Activated CD4-positive, alpha-beta T cell treated with anti-CD3 and anti-CD28 coated beads, Interleukin-2, Interleukin-4, amounts not matched to agents 100 ng/mL and 50 ng/mL, durations not matched to agents 16 hours and 8 hours (primary cell): ENCODE results near the gene ARF6.
"Not testable (repeated sequence)": the region's sequence is repeated elsewhere in the genome, so short reads cannot be mapped to it uniquely, and the experiment has no call there.

ENCODE experiments used
- DNase-seq: peaks from one replicate; pipeline ENCODE4 v3.0.0-alpha.2; 2020; ENCODE audit warnings: low spot score

ARF6 gene

DNA sequence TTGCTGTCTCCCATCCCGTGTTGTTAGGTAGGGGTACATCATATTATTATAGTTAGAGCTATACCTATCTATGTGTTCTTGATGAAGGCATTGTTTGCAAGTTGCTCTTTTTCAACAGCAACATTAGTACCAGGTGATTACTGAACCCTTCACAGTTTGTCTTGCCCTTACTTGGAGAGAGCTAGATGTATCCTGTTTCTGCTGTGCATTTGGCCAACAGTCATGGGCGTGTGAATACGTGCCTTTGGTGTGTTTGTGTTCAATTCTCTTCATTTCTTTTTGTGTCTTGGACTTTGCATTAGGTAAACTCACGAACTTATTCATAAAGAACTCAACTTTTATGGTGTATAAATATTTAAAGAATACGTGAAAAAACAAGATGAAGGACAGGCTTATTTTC is 14.3 kb downstream of the ARF6 start:
- no peak for DNase-seq

DNA sequence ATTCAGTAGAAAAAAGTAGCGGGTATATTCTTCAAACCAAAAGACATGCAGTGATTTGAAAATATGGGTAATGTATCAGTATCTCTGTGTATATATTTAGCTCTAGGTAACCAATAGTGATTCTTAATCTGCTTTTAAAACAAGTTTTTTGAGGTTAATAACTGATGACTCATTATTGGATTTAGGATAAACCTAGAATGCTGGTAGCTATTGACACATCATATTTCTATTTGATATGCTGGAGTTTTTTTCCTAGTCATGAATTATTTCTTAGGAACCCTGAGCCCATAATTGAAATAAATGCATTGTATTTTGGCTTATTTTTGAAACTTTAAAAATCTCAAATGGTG is 15.5 kb downstream of the ARF6 start:
- no peak for DNase-seq

DNA sequence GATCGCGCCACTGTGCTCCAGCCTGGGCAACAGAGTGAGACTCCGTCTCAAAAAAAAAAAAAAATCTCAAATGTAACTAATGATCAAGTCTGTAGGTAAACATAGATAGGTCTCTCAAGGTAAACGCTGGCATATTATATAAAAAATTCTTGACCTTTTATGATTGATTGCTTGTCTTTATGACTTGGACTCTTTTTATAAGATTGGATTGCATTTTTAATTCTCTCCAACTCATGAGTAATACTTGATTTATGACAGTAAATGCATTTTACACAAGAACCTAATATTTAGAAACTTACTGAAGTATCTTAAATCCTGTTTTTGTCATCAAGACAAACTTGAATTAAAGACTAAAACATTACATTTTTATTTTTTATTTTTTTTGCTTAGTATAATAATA is 16.1 kb downstream of the ARF6 start:
- DNase-seq, result no peak

DNA sequence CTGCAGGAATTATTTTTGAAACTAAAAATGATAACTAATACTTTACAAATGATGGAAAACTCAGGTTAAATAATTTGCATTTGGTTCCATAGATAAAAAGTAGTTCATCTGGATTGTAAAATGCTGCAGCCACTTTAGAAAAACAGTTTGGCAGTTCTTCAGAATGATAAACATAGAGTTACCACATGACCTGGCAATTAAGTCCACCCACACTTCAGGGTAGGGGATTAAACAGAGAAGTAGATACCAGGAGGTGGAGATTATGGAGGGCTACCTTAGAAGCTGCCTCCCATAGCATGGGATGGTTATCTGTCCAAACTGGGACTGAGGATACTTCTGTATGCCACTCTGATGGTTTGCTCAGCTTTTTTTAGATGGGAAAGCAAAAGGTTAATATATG is 22.2 kb downstream of the ARF6 start:
- no peak for DNase-seq

DNA sequence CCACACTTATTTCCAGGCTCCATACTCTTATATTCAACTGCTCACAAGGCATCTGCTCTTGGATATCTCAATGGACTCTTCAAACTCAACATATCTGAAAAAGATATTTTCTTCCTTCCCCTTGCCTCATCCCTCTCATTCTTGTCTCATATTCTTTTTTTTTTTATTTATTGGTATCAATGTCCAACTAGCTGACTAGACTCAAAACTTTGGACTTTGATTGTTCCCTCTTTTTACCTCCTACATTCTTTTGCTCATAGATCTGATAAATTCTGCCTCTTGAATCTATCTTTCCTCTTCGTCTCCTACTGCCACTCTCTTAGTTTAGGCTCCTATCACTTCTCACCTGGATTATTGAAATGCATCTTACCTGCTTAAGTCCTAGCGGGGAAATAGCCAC is 25.8 kb downstream of the ARF6 start:
- DNase-seq, result no peak

DNA sequence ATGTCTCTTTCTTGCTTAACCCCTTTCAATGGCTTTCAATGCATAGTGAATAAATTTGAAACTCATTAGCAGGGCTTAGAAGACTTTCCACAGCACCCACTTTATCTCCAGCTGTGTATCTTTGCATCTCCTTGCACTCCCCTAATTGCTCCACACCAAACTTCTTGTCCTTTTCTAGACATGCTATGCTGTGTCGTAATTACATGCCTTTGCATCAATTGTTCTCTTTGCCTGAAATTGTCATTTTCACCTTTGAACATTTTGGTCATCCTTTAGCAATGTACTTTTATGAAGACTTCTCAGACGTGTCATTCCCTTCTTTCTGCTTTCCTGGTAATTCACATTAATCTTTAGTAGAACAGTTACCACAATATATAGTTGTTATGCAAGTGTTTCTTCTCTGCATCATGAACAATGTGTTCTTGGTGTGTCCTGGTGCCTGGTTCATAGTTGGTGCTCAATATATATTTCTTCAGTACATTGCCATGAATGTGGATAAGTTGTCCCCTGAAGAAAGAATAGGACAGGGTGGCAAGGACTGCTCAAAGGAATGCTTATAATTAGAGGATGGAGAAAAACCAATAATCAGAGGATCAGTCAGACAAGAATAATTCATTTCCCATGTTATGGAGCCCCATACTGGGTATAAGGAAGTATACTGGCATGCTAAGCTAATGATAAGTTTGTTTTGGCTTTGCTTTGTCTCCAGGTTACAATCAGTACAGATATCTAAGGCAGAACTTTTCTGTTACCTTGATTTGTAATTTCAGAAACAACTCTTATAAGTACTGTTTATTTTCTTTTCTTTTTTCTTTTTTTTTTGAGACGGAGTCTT is 27.2 kb downstream of the ARF6 start:
- no peak for DNase-seq

DNA sequence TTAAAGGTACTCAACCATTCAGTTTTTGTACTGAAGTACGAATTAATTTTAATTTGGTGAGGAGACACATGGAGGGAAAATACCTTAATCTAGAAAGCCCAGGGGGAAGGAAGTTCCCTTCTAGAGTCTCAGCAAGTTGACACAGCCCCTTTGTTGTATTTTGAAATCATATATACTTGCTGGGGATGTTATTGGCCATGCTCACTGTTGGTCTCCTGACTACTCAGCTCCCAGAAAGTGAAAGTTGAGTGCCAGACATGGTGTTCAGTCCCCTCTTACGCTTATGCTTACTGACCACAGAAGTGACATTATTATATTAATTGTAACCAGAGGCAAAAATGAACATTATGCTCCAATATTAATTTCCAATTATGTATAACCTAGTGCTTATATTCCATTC is 28.1 kb downstream of the ARF6 start:
- no peak for DNase-seq

DNA sequence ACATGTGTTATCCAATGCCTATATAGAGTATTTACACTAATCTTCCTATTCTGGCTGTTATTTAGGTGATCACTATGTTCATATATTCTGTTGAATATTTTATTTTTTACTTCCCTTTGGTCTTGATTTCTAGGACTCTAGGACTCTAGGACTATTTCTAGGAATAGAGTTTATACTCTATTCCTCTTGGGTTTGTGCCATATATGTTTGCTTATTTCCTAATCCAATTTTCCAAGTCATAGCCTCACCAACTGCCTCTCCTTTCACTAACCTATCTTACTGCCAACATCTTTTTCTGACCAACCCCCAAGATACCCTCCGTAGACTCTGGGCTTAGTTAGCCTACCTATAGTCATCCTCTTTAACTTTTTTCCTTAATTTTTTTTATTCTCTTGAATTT is 28.5 kb downstream of the ARF6 start:
- DNase-seq, result no peak

DNA sequence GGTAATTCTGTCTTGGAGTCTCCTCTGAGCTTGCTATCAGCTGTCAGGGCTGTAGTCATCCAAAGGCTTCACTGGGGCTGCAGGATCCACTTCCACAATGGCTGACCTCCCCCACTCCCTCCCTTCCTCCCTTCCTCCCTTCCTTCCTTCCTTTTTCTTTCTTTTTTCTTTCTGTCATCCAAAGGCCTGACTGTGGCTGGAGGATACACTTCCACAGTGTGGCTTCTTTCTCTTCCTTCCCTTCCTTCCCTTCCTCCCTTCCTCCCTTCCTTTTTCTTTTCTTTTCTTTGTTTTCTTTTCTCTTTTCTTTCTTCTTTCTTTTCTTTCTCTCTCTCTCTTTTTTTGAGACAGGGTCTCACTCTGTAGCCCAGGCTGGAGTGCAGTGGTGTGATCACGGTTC is 30.6 kb downstream of the ARF6 start:
- DNase-seq, result no peak

DNA sequence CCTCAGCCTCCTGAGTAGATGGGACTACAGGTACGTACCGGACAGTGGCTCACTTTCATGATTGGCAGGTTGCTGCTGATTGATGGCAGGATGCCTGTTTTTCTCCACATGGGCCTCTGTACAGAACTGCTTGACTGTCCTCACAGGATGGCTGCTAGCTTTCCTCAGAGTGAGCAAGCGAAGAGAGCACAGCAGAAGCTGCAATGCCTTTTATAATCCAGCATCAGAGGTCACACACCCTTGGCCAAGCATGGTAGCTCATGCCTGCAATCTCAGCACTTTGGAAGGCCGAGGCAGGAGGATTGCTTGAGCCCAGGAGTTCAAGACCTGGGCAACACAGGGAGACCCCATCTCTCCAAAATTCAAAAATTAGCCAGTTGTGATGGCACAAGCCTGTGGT is 31.0 kb downstream of the ARF6 start:
- no peak for DNase-seq

DNA sequence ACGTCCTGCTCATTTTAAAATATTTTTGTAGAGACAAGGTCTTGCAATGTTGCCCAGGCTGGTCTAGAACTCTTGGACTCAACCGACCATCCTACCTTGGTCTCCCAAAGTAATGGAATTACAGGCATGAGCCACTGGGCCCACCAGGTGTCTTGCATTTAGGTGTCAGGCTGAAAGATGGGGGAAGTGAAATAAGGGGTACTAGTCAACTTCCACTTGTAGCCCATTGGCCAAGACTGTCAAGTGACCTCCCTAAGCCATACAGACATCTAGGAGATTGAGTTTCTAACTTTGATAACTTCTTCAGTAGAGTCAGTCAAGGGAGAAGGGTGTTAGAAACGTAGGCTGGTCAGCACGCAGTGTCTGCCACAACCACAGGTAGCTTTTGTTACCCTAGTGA is 32.0 kb downstream of the ARF6 start:
- no peak for DNase-seq

DNA sequence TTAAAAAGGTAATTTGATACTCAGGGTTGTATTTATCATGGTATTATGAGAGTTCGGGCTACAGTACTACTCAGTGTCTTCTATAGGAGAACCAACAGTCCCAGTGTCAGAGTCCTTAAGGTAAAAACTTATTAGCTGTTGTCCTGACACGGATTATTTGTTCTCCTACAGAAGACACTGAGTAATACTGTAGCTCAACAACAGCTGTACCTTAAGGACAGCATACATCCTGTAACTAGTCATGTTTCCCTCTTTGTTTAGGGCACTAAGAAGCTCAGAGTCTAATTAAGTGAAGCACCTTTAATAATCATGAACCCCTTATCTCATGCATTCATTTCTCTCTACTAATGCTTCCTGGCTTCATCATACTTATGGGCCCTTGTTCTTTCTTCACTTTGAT is 33.9 kb downstream of the ARF6 start:
- no peak for DNase-seq

DNA sequence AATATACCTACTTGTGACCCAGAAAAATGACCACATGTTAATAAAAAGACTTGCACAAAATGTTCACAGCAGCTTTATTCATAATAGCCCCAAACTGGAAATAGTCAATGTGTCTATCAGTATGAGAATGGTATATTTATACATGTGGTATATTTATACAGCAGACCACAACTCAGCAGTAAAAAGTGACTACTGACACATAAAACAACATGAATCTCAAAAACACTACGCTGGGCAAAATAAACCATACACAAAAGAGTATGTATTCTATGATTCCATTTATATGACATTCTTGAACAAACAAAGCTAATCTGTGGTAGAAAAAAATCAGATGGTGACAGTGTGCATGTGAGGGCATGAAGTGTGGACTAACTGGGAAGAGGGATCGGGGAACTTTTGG is 35.1 kb downstream of the ARF6 start:
- no peak for DNase-seq

DNA sequence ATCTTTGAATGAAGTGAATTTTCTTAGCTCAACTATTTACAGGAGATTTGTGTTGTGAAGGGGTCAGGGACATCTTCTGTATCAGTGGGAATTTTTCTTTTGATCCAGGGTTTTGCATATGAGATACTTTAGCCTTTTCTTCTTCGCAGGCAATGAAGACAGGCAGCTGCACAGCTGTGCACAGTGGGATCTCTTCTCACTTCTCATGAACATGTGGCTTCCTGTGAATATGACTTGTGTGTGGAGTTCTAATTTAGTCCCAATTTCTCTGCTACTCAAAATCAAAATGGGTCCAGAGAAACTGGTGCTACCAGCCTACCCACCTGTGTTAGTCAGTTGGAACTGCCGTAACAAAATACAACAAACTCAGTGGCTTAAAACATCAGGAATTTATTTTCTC is 37.8 kb downstream of the ARF6 start:
- DNase-seq, result no peak

DNA sequence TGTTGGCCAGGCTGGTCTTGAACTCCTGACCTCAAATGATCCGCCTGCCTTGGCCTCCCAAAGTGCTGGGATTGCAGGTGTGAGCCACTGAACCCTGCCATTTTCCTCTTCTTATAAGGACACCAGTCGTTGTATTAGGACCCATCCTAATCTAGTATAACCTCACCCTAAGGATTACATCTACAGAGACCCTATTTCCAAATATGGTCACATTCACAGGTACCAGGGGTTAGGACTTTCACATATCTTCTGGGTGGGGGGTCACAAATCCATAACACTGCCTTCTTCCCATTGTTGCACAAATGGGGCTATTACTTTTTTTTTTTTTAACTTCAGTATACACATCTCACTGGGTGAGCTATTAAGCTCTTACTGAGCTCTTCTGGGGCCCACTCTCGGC is 38.6 kb downstream of the ARF6 start:
- DNase-seq, result no peak

DNA sequence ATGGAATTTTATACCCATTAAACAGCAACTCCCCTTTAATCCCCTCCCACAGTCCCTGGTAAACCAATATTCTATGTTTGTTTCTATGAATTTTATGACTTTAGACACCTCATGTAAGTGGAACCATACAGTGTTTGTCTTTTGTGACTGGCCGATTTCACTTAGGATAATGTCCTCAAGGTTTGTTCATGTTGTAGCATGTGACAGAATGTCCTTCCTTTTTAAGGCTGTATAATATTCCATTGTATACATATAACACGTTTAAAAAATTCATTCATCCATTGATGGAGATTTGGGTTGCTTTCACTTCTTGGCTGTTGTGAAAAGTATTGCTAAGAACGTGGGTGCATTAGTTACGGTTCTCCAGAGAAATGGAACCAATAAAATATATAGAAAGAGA is 40.2 kb downstream of the ARF6 start:
- no peak for DNase-seq

DNA sequence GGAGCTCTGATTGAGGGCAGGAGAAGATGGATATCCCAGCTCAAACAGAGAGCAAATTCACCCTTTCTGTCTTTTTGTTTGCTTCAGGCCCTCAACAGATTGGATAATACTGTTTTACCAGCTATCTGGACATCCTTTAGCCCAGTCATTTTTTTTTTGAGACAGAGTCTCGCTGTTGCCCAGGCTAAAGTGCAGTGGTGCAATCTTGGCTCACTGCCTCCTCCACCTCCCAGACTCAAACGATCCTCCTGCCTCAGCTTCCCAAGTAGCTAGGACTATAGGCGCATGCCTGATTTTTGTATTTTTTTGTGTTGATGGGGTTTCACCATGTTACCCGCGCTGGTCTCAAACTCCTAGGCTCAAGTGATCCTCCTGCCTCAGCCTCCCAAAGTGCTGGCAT is 40.8 kb downstream of the ARF6 start:
- no peak for DNase-seq

DNA sequence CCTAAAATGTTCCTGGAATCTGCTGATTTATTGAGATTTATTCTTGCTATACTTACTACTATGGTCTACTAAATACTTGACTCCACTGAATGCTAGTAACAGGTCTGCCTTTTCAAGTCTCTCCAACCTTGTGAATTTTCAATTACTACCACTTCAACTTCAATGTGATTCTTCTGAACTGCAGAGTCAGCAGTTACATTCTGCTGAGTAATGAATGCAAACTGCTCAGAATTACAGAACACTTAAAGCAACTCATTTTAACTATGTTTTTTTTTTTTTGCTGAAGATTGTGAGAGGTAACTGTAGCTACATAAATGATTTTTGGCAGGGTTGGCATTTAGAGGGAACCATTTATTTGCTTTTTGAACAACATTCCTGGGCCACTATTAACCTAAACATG is 41.8 kb downstream of the ARF6 start:
- DNase-seq, result no peak

DNA sequence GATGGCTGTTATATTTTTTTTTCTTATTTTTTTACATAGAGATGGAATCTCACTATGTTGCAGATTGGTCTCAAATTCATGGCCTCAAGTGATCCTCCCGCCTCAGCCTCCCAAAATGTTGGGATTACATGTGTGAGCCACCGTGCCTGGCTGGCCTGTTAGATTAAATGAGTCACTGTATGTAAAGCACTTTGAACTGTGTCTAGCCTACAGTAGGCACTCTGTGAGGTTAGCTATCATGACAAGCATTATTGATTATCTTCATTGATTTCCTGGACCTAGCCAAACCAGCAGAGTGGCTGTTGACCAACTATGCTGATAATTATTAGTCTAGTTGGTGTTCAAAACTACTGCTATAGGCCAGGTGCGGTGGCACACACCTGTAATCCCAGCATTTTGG is 42.6 kb downstream of the ARF6 start:
- DNase-seq, result no peak

DNA sequence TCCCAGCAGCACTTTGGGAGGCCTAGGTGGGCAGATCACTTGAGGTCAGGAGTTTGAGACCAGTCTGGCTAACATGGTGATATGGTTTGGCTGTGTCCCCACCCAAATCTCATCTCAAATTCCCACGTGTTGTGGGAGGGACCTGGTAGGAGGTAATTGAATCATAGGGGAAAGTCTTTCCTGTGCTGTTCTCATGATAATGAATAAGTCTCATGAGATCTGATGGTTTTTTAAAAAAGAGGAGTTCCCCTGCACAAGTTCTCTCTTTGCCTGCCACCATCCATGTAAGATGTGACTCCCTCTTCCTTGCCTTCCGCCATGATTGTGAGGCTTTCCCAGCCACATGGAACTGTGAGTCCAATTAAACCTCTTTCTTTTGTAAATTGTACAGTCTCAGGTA is 43.4 kb downstream of the ARF6 start:
- DNase-seq, result not testable (repeated sequence)

DNA sequence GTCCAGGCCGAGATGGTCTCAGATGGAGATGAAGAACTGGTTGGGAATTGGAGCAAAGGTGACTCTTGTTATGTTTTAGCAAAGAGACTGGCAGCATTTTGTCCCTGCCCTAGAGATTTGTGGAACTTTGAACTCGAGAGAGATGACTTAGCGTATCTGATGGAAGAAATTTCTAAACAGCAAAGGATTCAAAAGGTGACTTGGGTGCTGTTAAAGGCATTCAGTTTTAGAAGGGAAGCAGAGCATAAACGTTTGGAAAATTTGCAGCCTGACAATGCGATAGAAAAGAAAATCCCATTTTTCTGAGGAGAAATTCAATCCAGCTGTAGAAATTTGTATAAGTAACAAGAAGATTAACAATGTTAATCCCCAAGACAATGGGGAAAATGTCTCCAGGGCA is 44.0 kb downstream of the ARF6 start:
- not testable (repeated sequence) for DNase-seq

DNA sequence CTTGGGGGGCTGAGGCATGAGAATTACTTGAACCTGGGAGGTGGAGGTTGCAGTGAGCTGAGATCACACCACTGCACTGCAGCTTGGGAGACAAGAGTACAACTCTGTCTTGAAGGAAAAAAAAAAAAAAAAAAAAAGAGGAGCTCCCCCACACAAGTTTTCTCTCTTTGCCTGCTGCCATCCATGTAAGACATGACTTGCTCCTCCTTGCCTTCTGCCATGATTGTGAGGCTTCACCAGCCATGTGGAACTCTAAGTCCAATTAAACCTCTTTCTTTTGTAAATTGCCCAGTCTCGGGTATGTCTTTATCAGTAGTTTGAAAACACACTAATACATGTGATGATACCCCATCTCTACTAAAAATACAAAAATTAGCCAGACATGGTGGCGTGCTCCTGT is 46.3 kb downstream of the ARF6 start:
- not testable (repeated sequence) for DNase-seq

DNA sequence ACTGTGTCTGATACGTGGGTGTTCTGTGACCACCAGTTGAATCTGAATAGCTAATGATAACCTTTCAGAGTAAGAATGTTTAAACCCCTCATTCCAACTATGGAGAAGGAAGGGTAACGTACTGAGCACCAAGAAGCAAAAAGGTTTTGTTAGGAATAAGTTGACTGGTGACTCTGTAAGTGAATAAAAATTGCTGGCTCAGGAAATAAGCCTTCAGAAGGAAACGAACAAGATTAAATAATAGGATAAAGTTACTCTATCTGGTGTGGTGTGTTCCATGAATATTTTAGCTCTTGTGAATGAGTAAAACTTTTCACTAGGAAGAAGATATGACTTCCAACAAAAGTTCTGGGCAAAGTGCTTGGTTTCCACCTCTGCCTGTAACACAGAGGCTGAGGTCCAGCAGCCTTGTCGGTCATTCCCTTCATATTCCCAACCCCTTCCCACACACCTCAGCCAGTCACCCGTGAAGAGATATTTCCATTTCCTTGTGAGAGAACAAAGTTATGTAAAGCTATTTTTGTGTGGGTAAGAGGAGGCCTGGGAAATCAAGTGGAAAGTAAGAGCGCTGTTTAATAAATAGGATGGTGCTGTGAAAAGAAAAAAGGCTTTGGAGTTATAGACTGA is 47.1 kb downstream of the ARF6 start:
- DNase-seq, result no peak

DNA sequence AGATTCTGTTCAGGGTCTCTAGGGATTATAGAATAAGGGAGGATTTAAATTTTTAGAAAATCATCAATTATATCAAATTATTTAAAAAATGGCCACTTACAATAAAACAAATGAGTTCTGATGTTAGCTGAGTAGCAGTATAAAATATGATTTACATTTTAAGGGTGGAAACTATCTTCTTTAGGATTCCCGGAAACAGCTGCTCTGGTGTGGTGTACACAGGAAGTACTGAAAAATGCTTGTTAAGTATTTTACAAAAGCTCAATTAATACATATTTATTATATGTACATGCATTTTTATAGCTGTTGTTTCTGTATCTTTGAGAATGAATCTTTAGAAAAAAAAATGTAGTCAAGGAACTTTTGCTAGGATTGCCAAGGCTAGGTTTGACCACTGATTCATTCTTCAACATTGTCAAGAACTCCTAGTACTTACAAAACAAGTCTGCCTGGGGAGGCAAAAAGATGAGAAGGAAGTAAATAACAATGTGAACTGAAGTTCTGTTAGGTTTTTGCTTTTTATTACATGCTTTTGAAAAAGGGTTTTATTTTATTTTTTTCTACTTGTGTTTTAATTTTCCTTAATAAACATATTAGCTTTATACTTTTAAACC is 48.0 kb downstream of the ARF6 start:
- DNase-seq, result no peak
